Stomach (tissue), 9 donors: Measurements from ENCODE around the gene ARID5A. TPM values are rescaled to one million over a fixed set of nuclear protein-coding genes. Genes with fewer than 3 reads are reported as not detected.

Source experiments
- DNase-seq, 2 donors: peaks; one replicate each; pipeline versions ENCODE4 v3.0.0 to v3.0.0-alpha.2; 2013 to 2019
- H3K27ac ChIP-seq, 5 donors: fragments of 200-600 bp in 4 of 5; sonication (generic) in 4 of 5; one replicate each; pipeline ENCODE4 v1.5.1; 2013 to 2019; ENCODE audit warnings: mild to moderate bottlenecking in 1 of 5, moderate library complexity in 1 of 5
- H3K27me3 ChIP-seq, 3 donors: fragments of 200-600 bp; sonication (generic); one replicate each; pipeline ENCODE4 v1.5.1; 2017 to 2019; ENCODE audit warnings: mixed run types in 1 of 3
- H3K36me3 ChIP-seq, 4 donors: fragments of 200-600 bp; sonication (generic); 1 replicate in 3 of 4; 2 replicates in 1 of 4; pipeline ENCODE4 v1.5.1; 2016 to 2019
- H3K4me1 ChIP-seq, 4 donors: fragments of 200-600 bp; sonication (generic); one replicate each; pipeline ENCODE4 v1.5.1; 2016 to 2019
- H3K4me3 ChIP-seq, 4 donors: fragments of 200-600 bp; sonication (generic) in 3 of 4; one replicate each; pipeline ENCODE4 v1.5.1; 2016 to 2019; ENCODE audit warnings: mild to moderate bottlenecking in 1 of 4
- H3K9me3 ChIP-seq, 4 donors: fragments of 200-600 bp; sonication (generic); one replicate each; pipeline ENCODE4 v1.5.1; 2016 to 2019
- EP300 ChIP-seq: sonication (generic); formaldehyde crosslinking; IDR thresholded peaks from one replicate; pipeline ENCODE4 v1.6.1; 2017; ENCODE audit warnings: antibody characterized with exemption
- POLR2A ChIP-seq, 4 donors: fragments of 450-650 bp; IDR thresholded peaks; one replicate each; pipeline ENCODE4 v1.6.1; 2016; ENCODE audit warnings: antibody characterized with exemption in 4 of 4, control low read depth in 2 of 4, mild to moderate bottlenecking in 1 of 4, moderate library complexity in 1 of 4
- POLR2AphosphoS5 ChIP-seq, 3 donors: sonication (generic); formaldehyde crosslinking; IDR thresholded peaks; one replicate each; pipeline ENCODE4 v1.6.1; 2016; ENCODE audit warnings: antibody characterized with exemption in 3 of 3
- WGBS, 5 donors: extraction: QIAGEN DNeasy Blood & Tissue Kit in 3 of 5; methylation state at CpG; one replicate each; pipeline versions ENCODE4 v1.1.5 to v1.1.7; 2013 to 2018; 5-methylcytosine and 5-hydroxymethylcytosine counted together
- intact Hi-C: fragments of 100-400 bp; cut with DNase I; formaldehyde crosslinking; loops from one replicate; pipeline ENCODE4 v1.15.1; 2023; ENCODE audit warnings: low total_unique reads
- polyA plus RNA-seq, 3 donors: library from polyadenylated mRNA; stranded (reverse); fragments of 200-250 nt; gene quantifications; one replicate each; pipeline ENCODE4 v1.2.3, GENCODE V29; 2013
- total RNA-seq, 5 donors: library from RNA; depleted of rRNA; stranded (reverse); fragments of >200 nt; gene quantifications; one replicate each; pipeline versions ENCODE4 v1.1.0 to v1.2.3, GENCODE V29; 2014 to 2016
- TF ChIP-seq, protein P1 (sequence below), 7 experiments: fragments of 450-650 bp in 4 of 7; fragments of 200-600 bp in 3 of 7; sonication (generic) in 3 of 7; IDR thresholded peaks; one replicate each; pipeline ENCODE4 v1.5.1; 2016 to 2019; ENCODE audit warnings: antibody characterized with exemption in 7 of 7, control low read depth in 2 of 7, mild to moderate bottlenecking in 1 of 7
- donor health status: healthy with polysubstance abuse.
- donor health status: Bipolar disorder and iron deficiency.
- donor health status: healthy.

The ARID5A gene
- total and polyA plus RNA-seq, 8 donors = 1.2 to 26.8 (median 14.6) TPM

DNA sequence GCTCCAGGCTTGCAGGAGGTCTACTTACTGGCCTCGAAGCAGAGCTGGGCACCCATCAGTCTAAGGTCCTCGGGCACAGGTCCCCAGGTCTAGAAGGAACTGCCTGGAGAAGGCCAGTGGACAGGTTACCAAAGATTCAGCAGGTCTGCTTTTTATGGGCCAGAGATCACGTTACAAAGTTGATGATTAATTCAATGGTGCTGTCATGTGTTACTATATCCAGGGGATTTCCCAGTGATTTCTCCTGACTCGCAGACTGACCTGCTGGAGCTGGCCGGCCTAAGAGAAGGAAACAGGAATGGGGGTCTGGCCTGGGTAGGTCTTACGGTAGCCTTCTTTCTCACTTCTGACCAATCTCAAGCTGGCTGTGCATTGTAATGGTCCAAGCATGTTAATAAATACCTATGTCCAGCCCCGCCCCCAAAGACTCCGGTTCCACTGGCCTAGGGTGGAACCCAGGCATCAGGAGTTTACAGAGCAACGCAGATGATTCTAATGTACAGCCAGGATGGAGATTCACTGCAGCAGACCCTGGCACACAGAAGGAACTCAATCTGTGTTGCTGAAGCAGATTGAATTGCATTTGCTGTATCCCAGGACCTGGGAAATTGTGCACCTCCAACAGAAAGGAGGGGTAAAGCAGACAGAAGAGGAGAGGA is 31.2 kb upstream of the ARID5A start, which contains the start of gene NEURL3:
Gene NEURL3 (minus strand): TSS at position 127 of the 659 bp plus-strand sequence. CDS start 71 bp downstream, at position 56.
- H3K4me1 ChIP-seq = peaks cover 10 to 63% (median 34%) of the 10 kb centered on the region in 4 donors
- peak in 1 of 2 donors; percentile 75 for DNase-seq
- TF ChIP-seq POLR2A (IDR thresholded peaks at IDR 0.05) (no peak), EP300 (no peak), POLR2AphosphoS5 (IDR thresholded peaks at IDR 0.05) (no peak)
- TF ChIP-seq, protein P1, sequence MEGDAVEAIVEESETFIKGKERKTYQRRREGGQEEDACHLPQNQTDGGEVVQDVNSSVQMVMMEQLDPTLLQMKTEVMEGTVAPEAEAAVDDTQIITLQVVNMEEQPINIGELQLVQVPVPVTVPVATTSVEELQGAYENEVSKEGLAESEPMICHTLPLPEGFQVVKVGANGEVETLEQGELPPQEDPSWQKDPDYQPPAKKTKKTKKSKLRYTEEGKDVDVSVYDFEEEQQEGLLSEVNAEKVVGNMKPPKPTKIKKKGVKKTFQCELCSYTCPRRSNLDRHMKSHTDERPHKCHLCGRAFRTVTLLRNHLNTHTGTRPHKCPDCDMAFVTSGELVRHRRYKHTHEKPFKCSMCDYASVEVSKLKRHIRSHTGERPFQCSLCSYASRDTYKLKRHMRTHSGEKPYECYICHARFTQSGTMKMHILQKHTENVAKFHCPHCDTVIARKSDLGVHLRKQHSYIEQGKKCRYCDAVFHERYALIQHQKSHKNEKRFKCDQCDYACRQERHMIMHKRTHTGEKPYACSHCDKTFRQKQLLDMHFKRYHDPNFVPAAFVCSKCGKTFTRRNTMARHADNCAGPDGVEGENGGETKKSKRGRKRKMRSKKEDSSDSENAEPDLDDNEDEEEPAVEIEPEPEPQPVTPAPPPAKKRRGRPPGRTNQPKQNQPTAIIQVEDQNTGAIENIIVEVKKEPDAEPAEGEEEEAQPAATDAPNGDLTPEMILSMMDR (IDR thresholded peaks at IDR 0.05) = no peak
- WGBS, 5 donors = 32 to 53% (median 41%) methylated on average over 9 of the region's 9 CpGs
- peak within 1 kb of the TSS in 1 of 5 donors; percentile 18 for H3K27ac ChIP-seq
- H3K27me3 ChIP-seq = peaks cover 4 to 34% (median 11%) of the 10 kb centered on the region in 3 donors
- H3K9me3 ChIP-seq = no peaks in the 10 kb centered on the region
- no peak within 1 kb of the TSS for H3K4me3 ChIP-seq
- intact Hi-C loops = loop anchor here (5.0 kb wide), 1 partner anchor 98 kb away; no protein-coding TSS in a partner anchor
- no peaks in the 10 kb centered on the region for H3K36me3 ChIP-seq

DNA sequence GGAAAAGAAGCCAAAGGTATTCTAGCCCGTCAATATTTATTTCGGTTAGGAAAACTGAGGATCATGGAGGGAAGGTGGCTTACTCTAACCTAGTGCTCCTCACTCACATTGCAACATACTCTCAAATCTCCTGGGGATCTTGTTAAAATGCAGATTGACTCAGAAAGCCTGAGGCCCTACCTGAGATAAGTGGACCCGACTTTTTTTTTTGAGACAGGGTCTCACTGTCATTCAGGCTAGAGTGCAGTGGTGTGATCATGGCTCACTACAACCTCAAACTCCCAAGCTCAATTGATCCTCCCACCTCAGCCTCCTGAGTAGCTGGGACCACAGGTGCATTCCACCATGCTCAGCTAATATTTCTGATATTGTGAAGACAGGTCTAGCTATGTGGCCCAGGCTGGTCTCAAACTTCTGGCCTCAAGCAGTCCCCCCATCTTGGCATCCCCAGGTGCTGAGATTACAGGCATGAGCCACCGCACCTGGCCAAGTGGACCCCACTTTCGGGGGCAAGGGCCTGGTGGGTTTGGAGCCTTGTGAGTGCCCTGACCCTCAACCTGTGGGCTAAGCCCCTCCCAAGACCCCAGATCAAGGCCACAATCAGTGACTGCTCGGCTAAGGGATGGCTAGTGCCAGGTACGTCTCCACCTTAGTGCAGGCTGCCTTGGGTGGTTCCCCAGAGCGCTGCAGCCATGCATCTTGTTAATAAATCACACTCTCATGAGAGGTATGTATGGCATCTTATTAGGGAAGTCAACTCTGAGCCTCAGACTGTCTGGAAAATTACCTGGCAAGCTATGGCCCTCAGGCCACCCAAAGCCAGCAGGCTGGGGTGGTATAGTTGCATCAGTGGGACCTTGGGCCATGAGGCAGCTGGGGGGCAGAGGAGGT is 30.3 kb upstream of the ARID5A start:
- H3K27ac ChIP-seq = peak overlapping the region in 1 of 5 donors; percentile 18
- H3K27me3 ChIP-seq = peaks cover 0 to 28% (median 3%) of the 10 kb centered on the region in 3 donors
- TF ChIP-seq POLR2AphosphoS5 (IDR thresholded peaks at IDR 0.05) = no peak
- no peak for TF ChIP-seq POLR2A (IDR thresholded peaks at IDR 0.05)
- no peak for TF ChIP-seq EP300
- TF ChIP-seq, protein P1 (IDR thresholded peaks at IDR 0.05) = no peak
- 90 to 95% (median 91%) methylated on average over 8 of the region's 8 CpGs for WGBS, 5 donors
- intact Hi-C loops = loop anchor here (5.0 kb wide), 1 partner anchor 99 kb away; no protein-coding TSS in a partner anchor
- no peaks in the 10 kb centered on the region for H3K9me3 ChIP-seq
- no peak overlapping the region for H3K4me3 ChIP-seq
- no peaks in the 10 kb centered on the region for H3K36me3 ChIP-seq
- H3K4me1 ChIP-seq = peaks cover 10 to 59% (median 34%) of the 10 kb centered on the region in 4 donors
- DNase-seq = no peak

DNA sequence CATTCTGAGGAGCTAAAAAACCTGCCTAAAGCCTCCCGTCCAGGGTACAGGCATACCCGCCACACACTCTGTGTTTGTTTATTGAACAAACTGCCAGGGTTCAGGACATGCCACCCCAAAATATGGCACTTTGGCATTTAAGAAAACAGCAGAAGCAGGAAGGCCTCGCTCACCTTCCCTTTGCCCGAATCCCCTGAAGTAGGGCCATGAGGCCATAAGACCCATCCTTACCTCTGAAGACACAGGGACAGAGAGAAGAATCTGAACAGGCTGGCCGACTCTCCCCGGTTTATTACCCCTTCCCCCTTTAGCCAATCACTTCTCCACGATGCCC is 29.7 kb upstream of the ARID5A start:
- TF ChIP-seq POLR2A (IDR thresholded peaks at IDR 0.05) = no peak
- TF ChIP-seq EP300 = no peak
- TF ChIP-seq POLR2AphosphoS5 (IDR thresholded peaks at IDR 0.05) = no peak
- TF ChIP-seq, protein P1 (IDR thresholded peaks at IDR 0.05) = no peak
- Histone ChIP-seq H3K27me3 (peaks cover 0 to 22% (median 0%) of the 10 kb centered on the region in 3 donors), H3K36me3 (no peaks in the 10 kb centered on the region), H3K4me1 (peaks cover 10 to 53% (median 34%) of the 10 kb centered on the region in 4 donors), H3K27ac (no peak overlapping the region), H3K4me3 (no peak overlapping the region), H3K9me3 (no peaks in the 10 kb centered on the region)
- WGBS, 5 donors = 92 to 97% (median 95%) methylated on average over 7 of the region's 7 CpGs
- intact Hi-C loops = loop anchor here (5.0 kb wide), 1 partner anchor 100 kb away; no protein-coding TSS in a partner anchor
- DNase-seq = no peak

DNA sequence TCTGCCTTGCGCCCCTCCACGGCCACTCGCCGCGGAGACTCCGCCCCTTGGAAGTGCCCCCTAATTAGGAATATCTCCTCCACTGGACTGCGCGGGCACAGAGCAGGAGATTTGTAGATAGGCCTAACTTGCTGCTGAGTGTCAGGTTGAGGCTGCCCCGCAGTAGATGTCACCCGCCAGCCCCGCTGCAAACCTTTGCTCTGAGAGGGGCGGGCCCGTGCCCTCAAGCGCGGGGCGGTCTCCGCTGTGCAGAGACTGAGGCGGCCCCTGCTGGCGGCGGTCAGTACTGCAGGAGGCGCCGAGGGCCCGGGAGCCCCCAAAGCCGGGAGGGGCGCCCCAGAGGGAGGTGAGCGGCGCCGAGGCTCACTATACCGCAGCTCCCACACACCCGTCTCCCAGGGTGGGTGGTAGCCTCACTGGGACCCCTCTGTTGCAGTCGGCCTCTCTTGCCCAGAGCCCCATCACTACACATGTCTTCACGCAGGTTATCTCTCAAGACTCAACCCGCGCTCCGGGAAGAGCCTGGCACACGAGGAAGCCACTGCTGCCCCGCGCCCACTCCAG is 28.5 kb upstream of the ARID5A start:
- Histone ChIP-seq H3K4me1 (peaks cover 10 to 42% (median 30%) of the 10 kb centered on the region in 4 donors), H3K4me3 (peak overlapping the region; percentile 32 to 44 (median 36)), H3K27me3 (peaks cover 0 to 10% (median 0%) of the 10 kb centered on the region in 3 donors), H3K9me3 (no peaks in the 10 kb centered on the region), H3K36me3 (no peaks in the 10 kb centered on the region), H3K27ac (no peak overlapping the region)
- TF ChIP-seq, protein P1 (IDR thresholded peaks at IDR 0.05) = peak in 5 of 7 experiments; percentile 94 to 100 (median 100)
- TF ChIP-seq EP300 = no peak
- DNase-seq = peak; percentile 80 to 89
- WGBS, 5 donors = 7 to 13% (median 8%) methylated on average over 21 to 38 of the region's 38 CpGs
- intact Hi-C loops = loop anchor here (5.0 kb wide), 1 partner anchor 101 kb away; no protein-coding TSS in a partner anchor
